NCI-H510A (cell line): Measurements from ENCODE around the gene ANKRD65.
A peak's percentile ranks its signal among the peaks of the same experiment; 100 is the strongest.
"Not testable (repeated sequence)": the region's sequence is repeated elsewhere in the genome, so short reads cannot be mapped to it uniquely, and the experiment has no call there.

ENCODE experiments used
- DNase-seq: peaks from one replicate; lab custom pipeline; 2025; lab: John Stamatoyannopoulos, UW

Gene ANKRD65

GRCh38 chr1:1393428-1393827 lies 27.6 kb downstream of the ANKRD65 start:
- DNase-seq: no peak

GRCh38 chr1:1393014-1393413 lies 28.1 kb downstream of the ANKRD65 start:
- no peak for DNase-seq

- DNase-seq: no peak
Measured at GRCh38 chr1:1391225-1391624, 29.9 kb downstream of the ANKRD65 start.

- DNase-seq: no peak
Measured at GRCh38 chr1:1390675-1391074, 30.4 kb downstream of the ANKRD65 start.

- DNase-seq: no peak
Measured at GRCh38 chr1:1388078-1388472, 33.0 kb downstream of the ANKRD65 start.

GRCh38 chr1:1387098-1388077 lies 33.7 kb downstream of the ANKRD65 start:
- no peak for DNase-seq

GRCh38 chr1:1385931-1386330 lies 35.1 kb downstream of the ANKRD65 start:
- DNase-seq: no peak

- DNase-seq: not testable (repeated sequence)
Measured at GRCh38 chr1:1385339-1385738, 35.7 kb downstream of the ANKRD65 start.

- no peak for DNase-seq
Measured at GRCh38 chr1:1381294-1381693, 39.8 kb downstream of the ANKRD65 start.

- no peak for DNase-seq
Measured at GRCh38 chr1:1380860-1381259, 40.2 kb downstream of the ANKRD65 start.

GRCh38 chr1:1377540-1378205 lies 43.4 kb downstream of the ANKRD65 start:
- no peak for DNase-seq

- DNase-seq: no peak
Measured at GRCh38 chr1:1376551-1377226, 44.4 kb downstream of the ANKRD65 start.

- DNase-seq: peak; percentile 100
Measured at GRCh38 chr1:1374929-1375662, 46.0 kb downstream of the ANKRD65 start, which contains the start of gene AURKAIP1. Gene AURKAIP1, minus strand, starts transcription at chr1:1375207. Its CDS starts 451 bp downstream, at chr1:1374756.

- DNase-seq: no peak
Measured at GRCh38 chr1:1374589-1374928, 46.5 kb downstream of the ANKRD65 start.

- DNase-seq: no peak
Measured at GRCh38 chr1:1373815-1374588, 47.1 kb downstream of the ANKRD65 start.

GRCh38 chr1:1373051-1373814 lies 47.8 kb downstream of the ANKRD65 start:
- DNase-seq: no peak

GRCh38 chr1:1371746-1372711 lies 49.0 kb downstream of the ANKRD65 start:
- peak; percentile 82 for DNase-seq

- no peak for DNase-seq
Measured at GRCh38 chr1:1371364-1371745, 49.7 kb downstream of the ANKRD65 start.

- DNase-seq: no peak
Measured at GRCh38 chr1:1370771-1371300, 50.2 kb downstream of the ANKRD65 start.
